HFF-Myc (cell line): ENCODE data around the gene WWOX.

Source experiments
- DNase-seq: peaks from one replicate; pipeline ENCODE4 v3.0.0-alpha.2; 2011; ENCODE audit warnings: low read depth; ENCODE audit errors: extremely low read depth
- H3K4me3 ChIP-seq: replicated peaks from 2 replicates; pipeline ENCODE4 v1.5.1; 2011; ENCODE audit warnings: low read depth, mild to moderate bottlenecking, control low read depth, low read length
- TF ChIP-seq, protein P1 (sequence below): IDR thresholded peaks from 2 replicates; pipeline ENCODE4 v1.5.1; 2012; ENCODE audit warnings: mild to moderate bottlenecking, low read depth, low read length, control low read depth; ENCODE audit errors: missing control alignments

The WWOX gene

DNA sequence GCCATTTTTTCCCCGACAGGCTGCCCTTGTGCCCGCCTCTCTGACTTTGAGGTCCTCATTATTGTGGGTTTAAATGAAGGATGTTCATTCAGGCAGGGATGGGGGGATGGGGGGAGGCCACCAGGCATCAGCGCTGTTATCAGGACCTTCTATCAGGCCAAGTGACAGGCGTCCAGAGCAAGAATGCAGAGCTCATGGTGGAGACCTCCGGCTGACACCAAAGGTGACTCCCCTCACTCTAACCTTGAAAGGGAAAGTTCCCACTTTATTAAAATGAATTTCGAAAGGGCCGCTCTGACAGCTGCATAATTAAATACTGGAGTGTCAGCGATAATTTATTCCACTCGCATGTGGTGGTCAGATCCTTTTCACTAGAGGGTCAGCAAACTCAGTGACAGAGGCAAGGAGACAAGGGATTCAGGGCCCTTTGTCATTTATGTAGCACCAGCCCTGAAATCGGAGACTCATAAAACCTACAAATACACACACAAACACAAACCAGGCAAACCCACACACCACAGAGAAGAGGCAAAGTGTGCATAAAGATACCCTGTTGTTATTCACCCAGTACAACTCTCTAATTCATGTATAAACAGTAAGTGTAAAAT lies 1065.0 kb downstream of the WWOX start:
- no peak overlapping the region for H3K4me3 ChIP-seq

DNA sequence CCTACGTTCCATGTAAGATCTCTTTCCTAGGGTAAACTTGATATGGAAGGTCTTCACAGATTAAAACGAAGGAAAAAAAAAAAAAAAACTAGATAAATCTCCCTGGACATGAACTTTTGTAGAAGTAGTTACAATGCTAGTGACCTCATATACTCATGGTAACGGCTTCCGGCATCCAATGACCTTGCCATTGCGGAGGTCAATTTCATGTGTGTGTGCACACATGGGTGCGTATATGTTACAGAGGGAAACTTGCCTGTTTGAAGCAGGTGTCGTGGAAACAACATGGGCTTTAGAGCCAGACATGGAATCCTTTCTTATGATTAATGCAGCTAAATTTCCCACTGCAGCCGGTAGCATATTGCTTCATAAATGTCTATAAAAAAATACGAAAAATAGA lies 1065.6 kb downstream of the WWOX start:
- no peak for DNase-seq
- TF ChIP-seq, protein P1, sequence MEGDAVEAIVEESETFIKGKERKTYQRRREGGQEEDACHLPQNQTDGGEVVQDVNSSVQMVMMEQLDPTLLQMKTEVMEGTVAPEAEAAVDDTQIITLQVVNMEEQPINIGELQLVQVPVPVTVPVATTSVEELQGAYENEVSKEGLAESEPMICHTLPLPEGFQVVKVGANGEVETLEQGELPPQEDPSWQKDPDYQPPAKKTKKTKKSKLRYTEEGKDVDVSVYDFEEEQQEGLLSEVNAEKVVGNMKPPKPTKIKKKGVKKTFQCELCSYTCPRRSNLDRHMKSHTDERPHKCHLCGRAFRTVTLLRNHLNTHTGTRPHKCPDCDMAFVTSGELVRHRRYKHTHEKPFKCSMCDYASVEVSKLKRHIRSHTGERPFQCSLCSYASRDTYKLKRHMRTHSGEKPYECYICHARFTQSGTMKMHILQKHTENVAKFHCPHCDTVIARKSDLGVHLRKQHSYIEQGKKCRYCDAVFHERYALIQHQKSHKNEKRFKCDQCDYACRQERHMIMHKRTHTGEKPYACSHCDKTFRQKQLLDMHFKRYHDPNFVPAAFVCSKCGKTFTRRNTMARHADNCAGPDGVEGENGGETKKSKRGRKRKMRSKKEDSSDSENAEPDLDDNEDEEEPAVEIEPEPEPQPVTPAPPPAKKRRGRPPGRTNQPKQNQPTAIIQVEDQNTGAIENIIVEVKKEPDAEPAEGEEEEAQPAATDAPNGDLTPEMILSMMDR: no peak
- H3K4me3 ChIP-seq: no peak overlapping the region

More for the DNA sequence above, 1065.0 kb downstream of the WWOX start:
- TF ChIP-seq, protein P1: no peak
- no peak for DNase-seq

DNA sequence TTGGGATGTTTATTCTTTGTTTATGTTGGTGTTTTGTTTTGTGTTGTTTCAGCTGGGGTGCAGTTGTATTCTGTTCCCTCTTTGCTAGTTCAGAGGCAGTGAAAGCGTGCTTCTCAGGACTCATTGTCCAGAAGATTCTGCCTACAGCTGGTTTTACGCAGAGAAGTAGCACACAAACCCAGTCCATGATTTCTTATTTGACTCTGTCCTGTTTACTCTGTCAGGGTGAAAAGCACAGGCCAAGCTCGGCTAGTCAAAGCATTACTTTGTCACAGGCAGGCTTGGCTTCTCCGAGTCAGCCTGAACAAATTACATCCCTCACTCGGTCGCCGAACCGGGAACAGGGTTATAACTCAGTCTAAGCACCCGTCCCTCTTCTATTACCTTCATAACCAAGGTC lies 1066.1 kb downstream of the WWOX start:
- no peak overlapping the region for H3K4me3 ChIP-seq
- DNase-seq: no peak
- TF ChIP-seq, protein P1: no peak

DNA sequence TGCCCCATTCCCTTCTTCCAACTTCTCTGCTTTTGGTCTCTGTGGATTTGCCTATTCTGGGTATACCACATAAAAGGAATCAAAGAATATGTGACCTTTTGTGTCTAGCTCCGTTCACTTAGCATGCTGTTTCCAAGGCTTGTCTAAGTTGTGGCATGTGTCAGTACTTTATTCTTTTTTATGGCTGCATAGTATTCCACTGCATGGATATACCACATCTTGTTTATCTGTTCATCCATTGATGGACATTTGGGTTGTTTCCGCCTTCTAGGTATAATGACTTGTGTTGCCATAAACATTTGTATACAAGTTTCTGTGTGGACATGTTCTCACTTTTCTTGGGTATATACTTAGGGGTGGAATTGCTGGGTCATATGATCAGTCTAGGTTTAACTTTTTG lies 1068.4 kb downstream of the WWOX start:
- TF ChIP-seq, protein P1: no peak
- DNase-seq: no peak
- no peak overlapping the region for H3K4me3 ChIP-seq

DNA sequence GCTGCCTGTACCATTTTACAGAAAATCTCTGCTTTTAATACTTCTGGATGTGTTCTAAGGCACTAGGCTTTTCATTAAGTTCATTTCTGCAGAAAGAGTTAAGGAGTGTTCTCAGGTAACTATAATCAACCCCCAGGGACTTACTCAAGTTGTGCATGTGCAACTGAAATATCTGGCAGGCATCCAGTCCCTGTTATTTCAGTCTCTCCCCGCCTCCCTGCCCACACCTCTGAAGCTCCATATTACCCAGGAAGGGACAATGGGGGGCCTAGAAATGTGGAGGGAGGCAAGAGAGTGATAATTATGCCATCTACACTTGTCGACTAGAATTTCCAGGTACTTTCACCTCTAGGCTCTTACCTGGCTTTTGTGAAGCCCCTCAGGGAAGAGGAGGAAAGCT lies 1068.9 kb downstream of the WWOX start:
- TF ChIP-seq, protein P1: no peak
- no peak overlapping the region for H3K4me3 ChIP-seq
- DNase-seq: no peak

DNA sequence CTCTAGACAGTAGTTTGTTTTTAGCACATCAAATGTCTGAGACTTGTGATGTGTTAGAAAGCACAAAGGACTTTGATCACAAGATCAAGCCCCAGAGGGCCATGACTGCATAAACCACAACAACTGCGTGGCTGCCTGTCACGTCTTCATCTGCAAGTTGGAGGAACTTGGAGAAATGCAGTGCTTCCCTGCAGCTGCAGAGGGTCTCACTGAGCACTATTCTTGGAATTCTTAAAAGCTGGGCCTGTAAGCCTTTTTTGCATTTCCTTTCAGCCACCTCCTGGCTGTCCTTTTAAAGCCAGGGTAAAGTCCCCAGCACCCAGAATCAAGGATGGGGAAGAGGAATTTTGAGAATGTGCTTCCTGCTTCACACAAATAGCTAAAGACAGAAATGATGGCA lies 1069.8 kb downstream of the WWOX start:
- H3K4me3 ChIP-seq: no peak overlapping the region
- TF ChIP-seq, protein P1: no peak
- no peak for DNase-seq
